ENCODE data around the gene IL18.
"Not testable (repeated sequence)": the region's sequence is repeated elsewhere in the genome, so short reads cannot be mapped to it uniquely, and the experiment has no call there.

Gene IL18

GRCh38 chr11:112163875-112164685, at the start of gene IL18:
TSS of gene IL18 (minus strand) at chr11:112164094. CDS start at chr11:112155053, 9,041 bp downstream.
- DNase-seq: no peak

DNA sequence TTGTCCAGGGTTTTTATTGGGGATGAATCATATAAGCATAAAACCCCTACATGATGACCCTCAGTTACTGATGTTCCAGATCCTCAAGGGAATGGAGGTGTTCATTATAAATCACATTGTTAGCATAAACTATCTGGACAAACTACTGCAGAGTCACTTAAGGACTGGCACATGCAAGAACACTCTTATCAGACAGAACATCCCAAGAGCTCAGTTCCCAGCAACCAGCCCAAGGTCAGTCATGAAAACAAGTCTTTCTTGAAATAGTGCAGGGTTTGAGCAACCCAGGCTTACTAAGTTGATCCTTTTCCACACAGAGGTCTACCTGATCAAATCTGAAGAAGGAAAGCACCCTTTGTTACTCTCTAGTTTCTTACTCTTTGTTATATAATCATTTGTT, 48.8 kb upstream of the IL18 start:
- DNase-seq: no peak

DNA sequence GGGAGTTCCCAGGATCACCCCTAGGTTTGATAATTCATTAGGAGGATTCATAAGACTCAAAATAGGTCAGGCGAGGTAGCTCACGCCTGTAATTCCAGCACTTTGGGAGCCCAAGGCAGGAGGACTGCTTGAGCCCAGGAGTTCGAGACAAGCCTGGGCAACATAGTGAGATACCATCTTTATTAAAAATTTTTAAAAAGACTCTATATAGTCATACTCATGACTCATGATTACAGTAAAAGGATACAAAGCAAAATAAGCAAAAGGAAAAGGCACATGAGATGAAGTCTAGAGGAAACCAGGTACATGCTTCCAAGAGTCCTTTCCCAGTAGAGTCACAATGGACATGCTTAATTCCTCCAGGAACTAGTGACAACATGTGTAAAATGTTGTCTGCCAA, 48.4 kb upstream of the IL18 start:
- DNase-seq: no peak

GRCh38 chr11:112211536-112211935, 47.6 kb upstream of the IL18 start:
- no peak for DNase-seq

GRCh38 chr11:112210890-112211289, 47.0 kb upstream of the IL18 start:
- DNase-seq: no peak

- DNase-seq: no peak
Measured at GRCh38 chr11:112206071-112206470, 42.2 kb upstream of the IL18 start.

DNA sequence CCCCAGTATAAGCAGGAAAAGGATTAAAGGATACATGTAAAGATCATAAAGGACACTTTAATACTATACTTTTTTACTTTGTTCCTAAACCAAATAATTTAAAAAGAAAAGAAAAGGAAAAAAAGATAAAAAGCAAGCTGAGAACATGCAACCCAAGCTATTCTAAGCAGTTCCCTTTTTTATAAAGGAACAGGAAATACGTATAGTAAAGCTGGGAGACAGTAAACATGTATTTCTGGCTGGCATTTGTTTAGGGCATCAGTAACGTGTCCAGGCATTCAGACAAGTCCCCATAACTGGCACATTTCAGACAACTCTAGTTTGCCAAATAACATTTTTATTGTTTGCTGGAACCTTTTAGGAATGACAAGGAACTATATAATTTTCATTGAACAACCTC, 36.4 kb upstream of the IL18 start:
- no peak for DNase-seq

DNA sequence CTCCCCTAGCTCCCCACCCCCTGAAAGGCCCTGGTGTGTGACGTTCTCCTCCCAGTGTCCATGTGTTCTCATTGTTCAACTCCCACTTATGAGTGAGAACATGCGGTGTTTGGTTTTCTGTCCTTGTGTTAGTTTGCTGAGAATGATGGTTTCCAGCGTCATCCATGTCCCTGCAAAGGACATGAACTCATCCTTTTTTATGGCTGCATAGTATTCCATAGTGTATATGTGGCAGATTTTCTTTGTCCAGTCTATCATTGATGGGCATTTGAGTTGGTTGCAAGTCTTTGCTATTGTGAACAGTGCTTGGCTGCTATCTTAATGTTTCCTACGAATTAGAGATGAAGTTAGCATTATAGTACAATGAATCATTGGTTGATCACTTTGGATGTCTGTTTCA, 35.2 kb upstream of the IL18 start:
- not testable (repeated sequence) for DNase-seq

DNA sequence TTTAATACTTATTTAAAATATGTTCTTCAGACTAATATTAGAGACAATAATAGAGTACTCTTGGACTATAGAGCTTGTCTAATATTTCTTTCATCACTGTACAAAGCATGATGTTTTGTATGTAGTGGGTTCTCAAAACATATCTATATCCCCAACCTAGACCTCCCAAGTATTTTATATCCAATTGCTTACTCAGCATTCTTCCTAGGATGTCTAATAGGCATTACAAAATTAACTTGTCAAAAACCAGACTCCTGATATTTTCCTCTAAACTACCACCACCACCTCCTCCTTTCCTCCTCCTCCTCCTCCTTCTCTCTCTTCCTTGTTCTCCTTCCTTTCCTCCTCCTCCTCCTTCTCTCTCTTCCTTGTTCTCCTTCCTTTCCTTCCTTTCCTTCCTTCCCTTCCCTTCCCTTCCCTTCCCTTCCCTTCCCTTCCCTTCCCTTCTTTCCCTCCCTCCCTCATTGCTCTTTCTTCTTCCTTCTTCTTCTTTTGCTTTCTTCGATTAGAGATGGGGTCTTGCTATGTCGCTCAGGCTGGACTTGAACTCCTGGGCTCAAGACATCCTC, 32.7 kb upstream of the IL18 start:
- DNase-seq: no peak

GRCh38 chr11:112195951-112196351, 32.1 kb upstream of the IL18 start:
- no peak for DNase-seq

DNA sequence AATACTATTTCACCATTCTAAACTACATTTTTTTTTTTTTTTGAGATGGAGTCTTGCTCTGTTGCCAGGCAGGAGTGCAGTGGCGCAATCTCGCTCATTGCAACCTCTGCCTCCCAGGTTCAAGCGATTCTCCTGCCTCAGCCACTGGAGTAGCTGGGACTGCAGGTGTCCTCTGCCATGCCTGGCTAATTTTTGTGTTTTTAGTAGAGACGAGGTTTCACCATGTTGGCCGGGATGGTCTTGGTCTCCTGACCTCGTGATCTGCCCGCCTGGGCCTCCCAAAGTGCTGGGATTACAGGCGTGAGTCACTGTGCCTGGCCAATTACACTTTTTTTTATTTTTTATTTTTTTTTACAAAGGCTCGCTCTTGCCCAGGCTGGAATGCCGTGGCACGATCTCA, 31.2 kb upstream of the IL18 start:
- DNase-seq: not testable (repeated sequence)

GRCh38 chr11:112186304-112186703, 22.4 kb upstream of the IL18 start:
- no peak for DNase-seq

DNA sequence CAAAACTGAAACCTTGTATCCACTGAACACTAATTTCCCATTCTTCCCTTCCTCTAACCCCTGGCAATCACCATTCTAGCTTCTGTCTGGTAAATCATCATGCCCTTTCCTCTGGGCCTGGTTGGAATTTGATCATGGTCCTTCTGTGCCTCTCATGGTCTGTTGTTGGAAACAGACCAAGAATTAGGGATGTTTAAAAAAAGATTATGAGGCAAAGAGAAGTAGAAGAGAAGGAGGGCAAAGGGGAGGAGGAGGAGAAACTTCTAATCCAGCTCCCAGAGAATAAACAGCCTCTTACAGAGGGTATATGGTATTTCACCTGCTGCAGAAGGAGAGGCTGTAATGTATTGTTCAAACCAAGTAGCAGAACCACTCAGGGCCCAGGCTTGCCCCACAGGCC, 22.0 kb upstream of the IL18 start:
- no peak for DNase-seq

DNA sequence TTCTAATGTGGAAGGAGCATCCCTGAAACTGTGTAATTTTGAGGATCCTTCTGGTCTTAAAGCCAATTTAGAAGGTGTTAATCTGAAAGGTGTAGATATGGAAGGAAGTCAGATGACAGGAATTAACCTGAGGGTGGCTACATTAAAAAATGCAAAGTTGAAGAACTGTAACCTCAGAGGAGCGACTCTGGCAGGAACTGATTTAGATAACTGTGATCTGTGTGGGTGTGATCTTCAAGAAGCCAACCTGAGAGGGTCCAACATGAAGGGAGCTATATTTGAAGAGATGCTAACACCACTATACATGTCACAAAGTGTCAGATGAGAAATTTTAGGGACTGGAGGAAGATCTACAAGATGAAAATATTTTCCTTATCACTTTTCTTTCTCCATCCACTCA, 19.0 kb upstream of the IL18 start:
- no peak for DNase-seq

- DNase-seq: no peak
Measured at GRCh38 chr11:112179601-112180000, 15.7 kb upstream of the IL18 start.

DNA sequence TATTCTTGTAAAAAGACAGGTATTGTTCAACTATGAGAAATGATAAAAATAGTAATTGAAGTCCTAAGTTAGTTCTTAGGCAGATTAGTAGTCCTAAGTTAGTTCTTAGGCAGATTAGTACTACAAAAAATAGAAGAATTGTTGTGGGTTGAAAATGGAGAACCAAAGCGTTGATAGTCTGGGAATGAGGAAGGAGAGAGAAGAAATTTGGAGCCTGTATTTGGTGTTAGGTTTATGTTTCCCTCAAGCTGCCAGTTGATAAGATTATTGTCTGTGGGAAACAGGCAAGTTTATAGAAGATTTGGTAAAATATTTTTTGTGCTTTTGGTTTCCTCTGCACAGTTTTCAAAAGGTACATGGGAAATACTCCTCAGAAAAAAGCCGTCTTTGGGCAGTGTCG, 15.0 kb upstream of the IL18 start:
- DNase-seq: no peak

- no peak for DNase-seq
Measured at GRCh38 chr11:112178428-112178827, 14.5 kb upstream of the IL18 start.

- no peak for DNase-seq
Measured at GRCh38 chr11:112177589-112177988, 13.7 kb upstream of the IL18 start.

DNA sequence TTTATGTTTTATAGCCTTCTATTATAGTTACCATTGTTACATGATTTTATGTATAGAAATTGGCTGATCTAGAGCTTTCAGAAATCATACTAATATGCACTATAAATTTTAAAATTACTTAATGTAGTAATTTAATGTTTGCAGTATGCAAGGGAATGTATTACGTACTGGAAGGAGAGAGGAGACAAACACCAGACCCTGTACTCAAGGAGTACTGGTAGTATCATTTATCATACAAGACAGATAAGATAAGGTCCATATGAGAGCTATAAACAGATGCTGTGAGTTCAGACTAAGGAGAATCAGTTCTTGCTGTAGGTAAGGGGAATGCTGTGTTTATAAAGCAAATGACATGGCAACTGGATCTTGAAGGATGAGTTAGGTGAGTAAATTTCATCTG, 12.2 kb upstream of the IL18 start:
- DNase-seq: no peak

- no peak for DNase-seq
Measured at GRCh38 chr11:112175599-112175952, 11.7 kb upstream of the IL18 start.

GRCh38 chr11:112174789-112175598, 11.1 kb upstream of the IL18 start, which contains the start of gene BCO2:
TSS of gene BCO2 (plus strand) at chr11:112175512. CDS start at chr11:112175602, 90 bp downstream.
- peak; percentile 20 for DNase-seq

GRCh38 chr11:112173152-112173551, 9.3 kb upstream of the IL18 start:
- DNase-seq: no peak

- no peak for DNase-seq
Measured at GRCh38 chr11:112172362-112172994, 8.6 kb upstream of the IL18 start.

All from activated CD8-positive, alpha-beta memory T cell treated with anti-CD3 and anti-CD28 coated beads, Interleukin-2, amount 50 U/mL, for 4 hours (primary cell).